Left lobe of liver (tissue), 2 donors: ENCODE data around the gene ZNF423. TPM values are rescaled to one million over a fixed set of nuclear protein-coding genes. Genes with fewer than 3 reads are reported as not detected.
A peak's percentile ranks its signal among the peaks of the same experiment; 100 is the strongest.

ENCODE experiments used
- ATAC-seq: fragments of 200-7000 bp; cut with Tn5 transposase; one replicate; pipeline ENCODE4 v1.9.1; 2020; ENCODE audit warnings: mild to moderate bottlenecking, moderate library complexity
- DNase-seq: peaks from one replicate; pipeline ENCODE4 v3.0.0-alpha.2; 2020; ENCODE audit warnings: low spot score
- total RNA-seq: library from RNA; stranded (reverse); gene quantifications from one replicate; pipeline ENCODE4 v1.2.1, GENCODE V29; 2021
- donor health status: DM: no; HTN: no; CAD: no; lungs with moderate emphysema.
- donor health status: DM: no; HTN: yes; CAD: no.

Gene ZNF423
- total RNA-seq, 1 donor from 2014 or later = 2.0 TPM

- ATAC-seq = no peak
- DNase-seq = no peak
Measured at GRCh38 chr16:49488740-49489525, 367.0 kb downstream of the ZNF423 start.

- no peak for DNase-seq
Measured at GRCh38 chr16:49488336-49488735, 367.6 kb downstream of the ZNF423 start.

GRCh38 chr16:49487746-49488145 is 368.2 kb downstream of the ZNF423 start:
- DNase-seq = no peak
- no peak for ATAC-seq

More at GRCh38 chr16:49488336-49488735, 367.6 kb downstream of the ZNF423 start:
- ATAC-seq = no peak

GRCh38 chr16:49486400-49486799 is 369.5 kb downstream of the ZNF423 start:
- ATAC-seq = no peak
- DNase-seq = no peak

GRCh38 chr16:49485663-49486062 is 370.2 kb downstream of the ZNF423 start:
- peak; percentile 11 for ATAC-seq

GRCh38 chr16:49484936-49485335 is 371.0 kb downstream of the ZNF423 start:
- no peak for DNase-seq
- ATAC-seq = no peak

More at GRCh38 chr16:49485663-49486062, 370.2 kb downstream of the ZNF423 start:
- no peak for DNase-seq

- ATAC-seq (peak; percentile 99), DNase-seq (peak; percentile 95)
Measured at GRCh38 chr16:49484451-49484849, 371.5 kb downstream of the ZNF423 start.

- ATAC-seq = peak; percentile 3
- no peak for DNase-seq
Measured at GRCh38 chr16:49483651-49484450, 372.1 kb downstream of the ZNF423 start.

GRCh38 chr16:49483251-49483650 is 372.7 kb downstream of the ZNF423 start:
- DNase-seq (no peak), ATAC-seq (no peak)

- no peak for ATAC-seq
- DNase-seq = no peak
Measured at GRCh38 chr16:49482690-49483089, 373.2 kb downstream of the ZNF423 start.

GRCh38 chr16:49478616-49479015 is 377.3 kb downstream of the ZNF423 start:
- no peak for DNase-seq
- no peak for ATAC-seq

GRCh38 chr16:49478107-49478506 is 377.8 kb downstream of the ZNF423 start:
- no peak for DNase-seq
- ATAC-seq = no peak

GRCh38 chr16:49477250-49477895 is 378.5 kb downstream of the ZNF423 start:
- ATAC-seq = no peak

GRCh38 chr16:49474741-49475140 is 381.2 kb downstream of the ZNF423 start:
- ATAC-seq (no peak), DNase-seq (no peak)

More at GRCh38 chr16:49477250-49477895, 378.5 kb downstream of the ZNF423 start:
- no peak for DNase-seq

GRCh38 chr16:49473773-49474172 is 382.1 kb downstream of the ZNF423 start:
- DNase-seq (peak; percentile 19), ATAC-seq (no peak)

GRCh38 chr16:49473131-49473530 is 382.8 kb downstream of the ZNF423 start:
- DNase-seq = peak; percentile 23
- no peak for ATAC-seq

- DNase-seq = peak; percentile 45
Measured at GRCh38 chr16:49472598-49472997, 383.3 kb downstream of the ZNF423 start.

GRCh38 chr16:49471038-49471727 is 384.7 kb downstream of the ZNF423 start:
- DNase-seq = peak; percentile 31
- no peak for ATAC-seq

More at GRCh38 chr16:49472598-49472997, 383.3 kb downstream of the ZNF423 start:
- no peak for ATAC-seq

GRCh38 chr16:49470513-49470991 is 385.4 kb downstream of the ZNF423 start:
- ATAC-seq = peak; percentile 28
- DNase-seq = no peak

GRCh38 chr16:49469930-49470451 is 385.9 kb downstream of the ZNF423 start:
- peak; percentile 91 for DNase-seq
- ATAC-seq = peak; percentile 93
